ENCODE data around the gene AGBL3.

DNA sequence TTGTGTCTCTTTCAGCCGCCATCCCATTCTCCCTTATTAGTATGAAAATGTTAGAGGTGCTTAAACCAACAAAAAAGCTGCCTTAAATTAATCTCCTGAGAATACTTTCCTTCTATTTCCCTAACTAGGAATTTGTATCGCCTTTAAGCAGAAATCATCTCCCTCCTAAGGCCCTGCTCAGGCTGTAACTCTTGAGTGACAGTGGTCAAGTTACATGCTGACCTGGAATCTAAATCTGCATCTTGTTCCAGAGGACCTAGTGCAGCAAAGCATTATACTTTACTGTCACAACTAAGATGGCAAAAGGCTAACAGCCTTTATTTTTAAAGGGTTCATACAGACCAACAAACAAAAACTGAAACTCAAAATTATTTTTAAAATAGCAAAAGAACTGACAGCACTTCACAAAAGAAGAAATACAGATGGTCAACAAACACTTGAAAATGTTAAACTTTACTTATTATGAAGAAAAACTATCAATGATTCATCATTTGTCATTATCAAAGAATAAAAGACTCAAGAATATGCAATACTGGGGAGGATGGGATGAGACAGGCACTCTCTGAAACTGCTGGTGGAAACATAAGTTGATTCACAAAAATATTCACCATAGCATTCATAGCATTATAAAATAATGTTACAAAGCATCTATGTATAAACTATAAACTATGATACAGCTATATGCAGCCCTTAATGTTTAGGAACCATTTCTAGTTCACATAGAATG is 173.2 kb downstream of the AGBL3 start:
- TF ChIP-seq, protein P1, sequence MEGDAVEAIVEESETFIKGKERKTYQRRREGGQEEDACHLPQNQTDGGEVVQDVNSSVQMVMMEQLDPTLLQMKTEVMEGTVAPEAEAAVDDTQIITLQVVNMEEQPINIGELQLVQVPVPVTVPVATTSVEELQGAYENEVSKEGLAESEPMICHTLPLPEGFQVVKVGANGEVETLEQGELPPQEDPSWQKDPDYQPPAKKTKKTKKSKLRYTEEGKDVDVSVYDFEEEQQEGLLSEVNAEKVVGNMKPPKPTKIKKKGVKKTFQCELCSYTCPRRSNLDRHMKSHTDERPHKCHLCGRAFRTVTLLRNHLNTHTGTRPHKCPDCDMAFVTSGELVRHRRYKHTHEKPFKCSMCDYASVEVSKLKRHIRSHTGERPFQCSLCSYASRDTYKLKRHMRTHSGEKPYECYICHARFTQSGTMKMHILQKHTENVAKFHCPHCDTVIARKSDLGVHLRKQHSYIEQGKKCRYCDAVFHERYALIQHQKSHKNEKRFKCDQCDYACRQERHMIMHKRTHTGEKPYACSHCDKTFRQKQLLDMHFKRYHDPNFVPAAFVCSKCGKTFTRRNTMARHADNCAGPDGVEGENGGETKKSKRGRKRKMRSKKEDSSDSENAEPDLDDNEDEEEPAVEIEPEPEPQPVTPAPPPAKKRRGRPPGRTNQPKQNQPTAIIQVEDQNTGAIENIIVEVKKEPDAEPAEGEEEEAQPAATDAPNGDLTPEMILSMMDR (IDR thresholded peaks at IDR 0.05) = no peak
- no peak for TF ChIP-seq POLR2A (IDR thresholded peaks at IDR 0.05)
